IPS-18a (cell line): Measurements from ENCODE around the gene RAN.
"Not testable (repeated sequence)": the region's sequence is repeated elsewhere in the genome, so short reads cannot be mapped to it uniquely, and the experiment has no call there.

ENCODE experiments used
- H3K27ac ChIP-seq: one replicate; pipeline ENCODE4 v1.5.1; 2013; ENCODE audit warnings: low read length
- H3K27me3 ChIP-seq: one replicate; pipeline ENCODE4 v1.6.1; 2013; ENCODE audit warnings: mild to moderate bottlenecking, low read length; ENCODE audit not compliant: control insufficient read depth, insufficient read depth
- H3K36me3 ChIP-seq: one replicate; pipeline ENCODE4 v1.6.1; 2013; ENCODE audit warnings: low read depth, low read length; ENCODE audit not compliant: control insufficient read depth
- H3K4me1 ChIP-seq: one replicate; pipeline ENCODE4 v1.6.1; 2013; ENCODE audit warnings: low read depth, low read length; ENCODE audit not compliant: control insufficient read depth
- H3K4me3 ChIP-seq: one replicate; pipeline ENCODE4 v1.5.1; 2013; ENCODE audit warnings: low read length
- H3K9ac ChIP-seq: one replicate; pipeline ENCODE4 v1.6.1; 2013; ENCODE audit warnings: mild to moderate bottlenecking, low read length, moderate library complexity
- H3K9me3 ChIP-seq: one replicate; pipeline ENCODE4 v1.6.1; 2013; ENCODE audit warnings: low read depth, low read length; ENCODE audit not compliant: control insufficient read depth

The RAN gene

DNA sequence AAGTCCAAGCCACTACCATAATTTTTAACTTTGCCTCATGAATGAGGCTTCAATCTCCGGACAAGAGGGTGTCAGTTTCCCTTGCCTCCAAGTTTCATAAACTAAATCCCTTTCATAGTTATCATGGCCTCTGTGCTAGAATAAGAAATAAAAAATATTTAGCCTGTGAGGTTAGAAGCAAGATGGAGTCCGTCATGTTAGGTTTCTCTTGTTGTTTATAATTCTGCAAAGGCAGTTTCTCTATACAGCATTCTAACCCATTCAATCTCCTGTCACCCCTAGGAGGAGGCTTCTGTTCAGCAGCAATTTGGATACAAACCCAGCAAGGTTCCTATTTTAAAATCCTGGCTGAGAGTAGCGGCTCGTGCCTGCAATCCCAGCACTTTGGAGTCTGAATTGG, 15.8 kb upstream of the RAN start:
- Histone ChIP-seq H3K27me3 (no peaks in the 10 kb centered on the region), H3K27ac (no peak overlapping the region), H3K36me3 (no peaks in the 10 kb centered on the region), H3K9ac (no peak overlapping the region), H3K4me3 (no peak overlapping the region), H3K9me3 (peaks cover 3% of the 10 kb centered on the region), H3K4me1 (peaks cover 18% of the 10 kb centered on the region)

DNA sequence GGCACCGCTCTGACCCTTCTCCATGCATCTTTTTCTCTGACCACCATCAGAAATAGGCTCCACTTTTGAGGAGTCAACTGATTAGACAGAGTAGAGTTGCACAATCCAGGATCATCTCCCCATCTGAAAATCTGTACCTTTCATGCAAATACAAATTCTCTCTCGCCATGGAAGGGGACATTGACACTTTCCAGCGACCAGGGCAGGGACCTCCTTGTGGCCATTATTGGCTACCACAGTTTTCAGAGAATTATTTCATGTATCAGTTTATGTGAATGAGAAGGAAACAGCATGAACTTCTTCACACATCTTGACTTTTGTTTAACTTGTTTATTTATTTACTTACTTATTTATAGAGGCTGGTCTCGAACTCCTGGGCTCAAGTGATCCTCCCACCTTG, 13.8 kb upstream of the RAN start:
- Histone ChIP-seq H3K27me3 (no peaks in the 10 kb centered on the region), H3K9ac (no peak overlapping the region), H3K9me3 (peaks cover 3% of the 10 kb centered on the region), H3K4me1 (peaks cover 11% of the 10 kb centered on the region), H3K36me3 (no peaks in the 10 kb centered on the region), H3K4me3 (no peak overlapping the region), H3K27ac (no peak overlapping the region)

DNA sequence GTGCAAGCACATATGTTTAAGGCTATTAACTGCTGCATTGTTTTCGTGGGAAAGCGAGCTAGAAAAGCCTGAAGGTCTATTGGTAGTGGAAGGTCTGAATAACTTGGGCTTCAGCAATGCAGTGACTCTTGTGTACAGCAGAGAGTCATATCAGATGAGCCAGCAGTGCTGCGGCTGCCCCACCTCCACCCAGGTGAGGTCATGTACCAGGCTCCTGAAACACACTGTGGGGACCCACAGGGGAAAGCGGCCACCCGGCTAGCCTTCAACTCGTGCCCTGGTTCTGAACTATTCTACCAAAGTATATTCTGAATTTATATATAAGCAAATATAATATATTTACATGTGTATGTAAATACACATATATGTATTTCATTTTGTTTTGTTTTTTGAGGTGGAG, 12.7 kb upstream of the RAN start:
- Histone ChIP-seq H3K4me1 (peaks cover 6% of the 10 kb centered on the region), H3K36me3 (no peaks in the 10 kb centered on the region), H3K27me3 (no peaks in the 10 kb centered on the region), H3K27ac (no peak overlapping the region), H3K9ac (no peak overlapping the region), H3K9me3 (peaks cover 3% of the 10 kb centered on the region), H3K4me3 (no peak overlapping the region)

DNA sequence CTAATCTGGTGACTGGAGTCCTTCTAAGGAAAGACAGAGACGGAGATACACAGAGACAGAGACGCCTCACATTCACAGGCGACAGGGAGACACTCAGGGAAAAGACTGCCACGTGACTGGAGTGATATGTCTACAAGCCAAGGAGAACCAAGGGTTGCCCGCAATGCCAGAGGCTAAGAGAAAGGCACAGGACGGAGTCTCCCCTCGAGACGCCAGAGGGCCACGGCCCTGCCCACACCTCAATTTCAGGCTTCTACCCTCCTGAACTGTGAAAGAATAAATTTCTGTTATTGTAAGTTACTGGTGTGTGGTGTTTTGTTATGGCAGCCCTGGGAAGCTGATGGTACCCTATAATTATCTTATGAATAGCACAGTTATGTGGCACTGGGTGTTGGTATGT, 11.6 kb upstream of the RAN start:
- Histone ChIP-seq H3K36me3 (no peaks in the 10 kb centered on the region), H3K27ac (no peak overlapping the region)

DNA sequence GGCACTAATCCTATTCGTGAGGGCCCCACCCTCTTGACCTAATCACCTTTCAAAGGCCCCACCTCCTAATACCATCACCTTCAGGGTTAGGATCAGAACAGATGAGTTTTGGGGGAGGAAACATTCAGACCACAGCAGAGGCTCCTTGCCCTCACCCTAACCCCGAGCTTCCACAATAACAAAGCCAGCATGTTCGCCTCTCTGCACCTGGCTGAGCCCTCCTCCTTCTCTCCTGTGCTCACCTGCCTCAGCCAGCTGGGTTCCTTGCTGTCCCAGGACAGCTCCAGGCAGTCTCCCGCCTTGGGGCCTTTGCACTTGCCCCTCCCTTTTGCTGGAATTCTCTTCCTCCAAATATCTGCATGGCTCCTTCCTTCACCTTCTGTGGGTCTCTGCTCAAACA, 9.7 kb upstream of the RAN start:
- H3K4me1 ChIP-seq = no peaks in the 10 kb centered on the region
- H3K9ac ChIP-seq = no peak overlapping the region
- no peaks in the 10 kb centered on the region for H3K27me3 ChIP-seq
- no peak overlapping the region for H3K4me3 ChIP-seq
- no peak overlapping the region for H3K27ac ChIP-seq
- H3K9me3 ChIP-seq = no peaks in the 10 kb centered on the region
- H3K36me3 ChIP-seq = no peaks in the 10 kb centered on the region

More for the DNA sequence above, 11.6 kb upstream of the RAN start:
- H3K9ac ChIP-seq = no peak overlapping the region
- H3K27me3 ChIP-seq = no peaks in the 10 kb centered on the region
- peaks cover 3% of the 10 kb centered on the region for H3K9me3 ChIP-seq
- H3K4me3 ChIP-seq = no peak overlapping the region
- no peaks in the 10 kb centered on the region for H3K4me1 ChIP-seq

DNA sequence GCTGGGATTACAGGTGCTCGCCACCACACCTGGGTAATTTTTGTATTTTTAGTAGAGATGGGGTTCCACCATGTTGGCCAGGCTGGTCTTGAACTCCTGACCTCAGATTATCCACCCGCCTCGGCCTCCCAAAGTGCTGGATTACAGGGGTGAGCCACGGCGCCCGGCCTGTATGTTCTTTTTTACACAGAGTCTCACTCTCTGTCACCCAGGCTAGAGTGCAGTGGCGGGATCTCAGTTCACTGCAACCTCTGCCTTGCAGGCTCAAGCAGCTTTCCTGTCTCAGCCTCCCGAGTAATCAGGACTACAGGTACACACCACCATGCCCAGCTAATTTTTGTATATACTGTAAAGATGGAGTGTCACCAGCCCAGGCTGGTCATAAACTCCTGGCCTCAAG, 9.1 kb upstream of the RAN start:
- H3K9me3 ChIP-seq, H3K4me1 ChIP-seq, H3K27me3 ChIP-seq, H3K36me3 ChIP-seq, H3K4me3 ChIP-seq, H3K9ac ChIP-seq, H3K27ac ChIP-seq: not testable (repeated sequence)

DNA sequence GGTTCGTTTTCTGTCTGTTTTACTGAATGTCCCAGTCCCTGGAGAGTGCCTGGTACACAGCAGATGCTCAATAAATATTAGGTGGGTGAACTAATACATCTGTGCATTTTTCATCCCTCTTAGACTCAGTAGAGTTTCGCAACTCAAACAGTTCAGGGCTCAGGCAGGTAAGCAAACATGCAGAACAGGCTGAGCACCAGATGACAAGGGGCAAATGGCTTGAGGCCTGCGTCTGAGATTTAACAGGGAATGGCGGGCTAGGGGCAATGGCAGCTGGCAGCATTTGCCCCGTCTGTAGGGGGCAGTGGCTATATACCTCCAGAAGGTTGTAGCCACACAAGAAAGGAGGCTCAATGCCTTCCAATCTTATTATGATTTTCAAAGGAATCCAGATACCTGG, 8.6 kb upstream of the RAN start:
- no peak overlapping the region for H3K27ac ChIP-seq
- H3K36me3 ChIP-seq = no peaks in the 10 kb centered on the region

DNA sequence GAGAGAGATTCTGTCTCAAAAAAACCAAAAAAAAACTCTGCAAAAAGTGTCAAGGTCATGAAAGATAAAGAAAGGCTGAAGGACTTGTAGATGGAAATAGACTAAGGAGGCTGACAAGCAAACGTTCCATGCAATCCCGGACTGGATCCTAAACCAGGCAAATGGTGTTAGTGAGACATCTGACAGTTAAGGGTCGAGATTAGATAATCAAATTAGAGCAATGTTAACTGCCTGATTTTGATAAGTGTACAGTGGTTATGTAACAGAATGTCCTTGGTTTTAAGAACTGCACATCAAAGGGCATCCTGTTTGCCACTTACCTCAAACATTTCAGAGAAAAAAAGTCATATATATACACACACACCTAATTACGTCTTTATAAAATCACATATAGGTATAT, 3.5 kb upstream of the RAN start:
- Histone ChIP-seq H3K36me3 (peaks cover 9% of the 10 kb centered on the region), H3K4me3 (no peak overlapping the region), H3K9ac (no peak overlapping the region), H3K27ac (no peak overlapping the region), H3K4me1 (peaks cover 8% of the 10 kb centered on the region), H3K9me3 (no peaks in the 10 kb centered on the region), H3K27me3 (no peaks in the 10 kb centered on the region)

More for the DNA sequence above, 8.6 kb upstream of the RAN start:
- H3K4me3 ChIP-seq = no peak overlapping the region
- no peaks in the 10 kb centered on the region for H3K9me3 ChIP-seq
- H3K4me1 ChIP-seq = no peaks in the 10 kb centered on the region
- H3K9ac ChIP-seq = no peak overlapping the region
- H3K27me3 ChIP-seq = no peaks in the 10 kb centered on the region

DNA sequence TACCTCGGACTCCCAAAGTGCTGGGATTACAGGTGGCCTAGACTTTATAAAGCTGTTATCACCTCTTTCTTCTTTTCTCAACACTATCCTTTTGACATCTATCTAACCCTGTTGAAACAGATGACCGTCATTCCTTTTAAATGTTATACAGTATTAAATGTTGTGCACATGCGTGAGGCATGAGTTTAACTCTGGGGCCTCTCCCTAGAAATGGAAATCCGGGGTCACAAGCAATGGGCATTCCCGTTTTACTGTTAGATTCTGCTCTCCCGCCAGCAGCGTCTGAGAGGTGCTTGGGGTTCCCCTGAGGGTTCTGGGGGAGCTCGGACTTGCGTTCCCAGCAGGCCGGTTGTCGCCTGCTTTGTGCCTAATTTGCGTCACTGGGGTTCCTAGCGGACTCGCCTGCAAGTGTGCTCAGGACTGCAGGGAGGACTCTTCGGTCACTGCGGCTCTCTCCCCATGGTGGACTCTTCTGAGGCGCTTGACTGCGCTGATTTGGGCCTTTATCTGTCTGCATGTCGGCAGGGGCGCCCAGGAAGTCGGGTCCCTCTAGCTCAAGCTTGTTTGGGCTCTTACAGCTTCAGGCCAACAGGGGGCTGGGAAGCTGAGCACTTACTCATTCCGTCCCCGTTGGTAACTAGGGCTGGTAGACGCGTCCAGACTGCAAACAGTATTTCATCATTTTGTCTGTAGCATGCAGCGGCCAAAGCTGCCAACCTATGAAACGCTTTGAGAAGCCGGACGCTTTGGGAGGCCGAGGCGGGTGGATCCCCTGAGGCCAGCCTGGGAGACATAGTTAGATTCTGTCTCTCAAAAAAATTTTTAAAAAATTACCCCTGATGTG, 1.2 kb upstream of the RAN start:
- peak overlapping the region; percentile 62 for H3K27ac ChIP-seq
- H3K36me3 ChIP-seq = peaks cover 32% of the 10 kb centered on the region
- peaks cover 21% of the 10 kb centered on the region for H3K4me1 ChIP-seq
- H3K9me3 ChIP-seq = no peaks in the 10 kb centered on the region
- no peaks in the 10 kb centered on the region for H3K27me3 ChIP-seq
- peak overlapping the region; percentile 70 for H3K9ac ChIP-seq
- H3K4me3 ChIP-seq = peak overlapping the region; percentile 61

DNA sequence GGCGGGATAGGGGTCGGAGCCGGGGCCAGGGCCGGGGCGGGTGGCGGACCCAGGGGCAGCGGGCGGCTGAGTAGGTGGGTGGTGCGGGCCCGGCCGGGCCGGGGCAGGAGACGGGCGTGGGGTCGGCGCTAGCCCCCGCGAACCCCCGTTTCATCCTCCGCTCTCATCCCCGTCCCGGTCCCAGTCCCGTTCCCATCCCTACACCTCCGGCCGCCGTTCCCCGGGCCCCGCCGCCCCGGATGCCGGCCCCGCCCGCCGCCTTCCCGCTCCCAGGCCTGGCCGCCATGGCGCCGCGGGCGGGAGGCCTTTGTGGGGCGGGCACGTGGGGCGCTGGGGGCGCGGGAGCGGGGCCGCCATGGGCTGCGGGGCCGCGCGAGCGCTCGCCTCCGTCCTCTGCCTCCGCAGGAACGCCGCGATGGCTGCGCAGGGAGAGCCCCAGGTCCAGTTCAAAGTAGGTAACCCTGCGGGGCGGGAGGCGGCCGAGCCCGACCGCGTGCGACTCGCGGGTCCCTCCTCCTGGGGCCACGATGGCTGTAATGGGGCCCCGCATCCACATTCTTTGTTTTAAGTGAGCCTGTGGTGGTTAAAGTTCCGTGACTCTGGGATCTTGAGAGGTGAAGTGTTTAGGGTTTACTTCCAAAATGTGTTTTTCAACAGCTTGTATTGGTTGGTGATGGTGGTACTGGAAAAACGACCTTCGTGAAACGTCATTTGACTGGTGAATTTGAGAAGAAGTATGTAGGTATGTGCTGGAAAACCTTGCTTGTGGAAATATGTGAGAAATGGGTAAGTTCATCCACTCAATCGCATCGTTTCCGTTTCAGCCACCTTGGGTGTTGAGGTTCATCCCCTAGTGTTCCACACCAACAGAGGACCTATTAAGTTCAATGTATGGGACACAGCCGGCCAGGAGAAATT, 572 bp downstream of the RAN start:
- Histone ChIP-seq H3K4me1 (peaks cover 23% of the 10 kb centered on the region), H3K36me3 (peaks cover 49% of the 10 kb centered on the region)

DNA sequence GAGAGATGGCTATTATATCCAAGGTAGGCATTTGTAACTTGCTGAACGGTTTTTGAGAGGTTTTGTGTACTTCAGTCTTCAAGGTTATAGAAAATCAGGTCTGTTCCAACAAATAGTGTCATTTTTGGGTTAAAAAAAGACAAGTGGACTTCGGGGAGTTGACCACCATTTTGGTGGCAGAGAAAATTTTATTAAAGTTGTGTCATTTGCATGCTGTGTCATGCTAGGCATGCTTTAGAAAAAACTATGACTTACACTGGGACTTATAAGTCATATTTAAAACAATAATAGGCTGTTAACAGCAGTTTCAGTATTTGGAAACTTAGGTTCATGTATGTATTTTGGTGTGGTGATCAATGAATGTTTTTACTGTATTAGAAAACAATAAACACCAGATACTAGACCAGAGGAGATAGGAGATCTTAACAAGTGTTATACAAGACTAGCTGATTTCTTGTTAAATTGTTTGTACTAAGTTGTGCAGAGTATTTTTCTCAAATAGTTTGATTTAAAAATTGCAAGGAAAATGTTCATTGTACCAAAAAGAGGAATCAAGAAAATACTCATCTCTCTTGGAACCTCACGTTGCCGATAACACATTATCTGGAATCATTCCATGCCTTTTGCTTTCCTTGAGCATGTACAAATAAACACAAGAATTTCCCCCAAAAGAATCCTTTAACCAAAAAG, 1.4 kb downstream of the RAN start:
- Histone ChIP-seq H3K27ac (peak overlapping the region; percentile 94), H3K27me3 (no peaks in the 10 kb centered on the region), H3K4me1 (peaks cover 31% of the 10 kb centered on the region), H3K4me3 (peak overlapping the region; percentile 100), H3K36me3 (peaks cover 58% of the 10 kb centered on the region), H3K9ac (peak overlapping the region; percentile 99), H3K9me3 (no peaks in the 10 kb centered on the region)

More for the DNA sequence above, 572 bp downstream of the RAN start:
- Histone ChIP-seq H3K27ac (peak overlapping the region; percentile 94), H3K9ac (peak overlapping the region; percentile 99), H3K9me3 (no peaks in the 10 kb centered on the region), H3K27me3 (no peaks in the 10 kb centered on the region), H3K4me3 (peak overlapping the region; percentile 100)
